ENCODE results near the gene ARID2.

The ARID2 gene

DNA sequence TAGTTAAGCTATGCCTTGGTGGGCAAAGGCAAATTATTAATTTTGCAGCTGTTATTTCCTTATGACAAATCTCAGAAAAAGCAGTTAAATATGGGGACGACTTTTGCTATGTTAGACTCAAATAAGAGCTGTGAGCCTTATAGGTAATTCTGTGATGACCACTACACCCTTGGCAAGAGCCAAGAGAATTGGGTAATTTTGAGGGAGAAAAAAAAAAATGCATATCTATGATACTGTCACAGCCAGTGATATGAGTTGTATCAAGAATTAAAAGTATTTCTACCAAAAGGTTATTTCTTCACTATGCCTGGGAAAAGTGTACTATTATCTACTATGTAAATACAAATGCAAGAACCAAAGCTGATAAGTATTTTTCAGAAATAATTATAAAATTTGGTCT lies 216.9 kb downstream of the ARID2 start:
- DNase-seq: no peak

DNA sequence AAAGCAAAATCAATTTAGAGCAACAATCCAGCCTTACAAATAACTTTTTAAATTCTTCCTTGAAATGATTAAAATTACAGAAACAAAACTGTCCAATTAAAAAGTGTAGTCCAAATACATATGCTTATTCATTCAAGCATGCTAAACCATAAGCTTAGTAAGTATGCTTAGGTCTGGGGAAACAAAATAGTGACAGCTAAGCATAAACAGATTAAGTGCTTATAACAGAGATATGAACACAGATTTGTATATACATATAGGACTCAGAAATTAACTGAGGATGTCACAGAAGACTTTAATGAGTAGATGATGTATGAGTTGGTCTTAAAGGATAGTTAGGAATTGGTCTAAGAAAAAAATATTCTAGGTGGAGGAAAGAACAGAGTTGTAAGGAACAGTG lies 219.0 kb downstream of the ARID2 start:
- no peak for DNase-seq

Data from AML-193 (cell line).